ENCODE results near the gene ZSWIM3. TPM values are rescaled to one million over a fixed set of nuclear protein-coding genes. Genes with fewer than 3 reads are reported as not detected.
A peak's percentile ranks its signal among the peaks of the same experiment; 100 is the strongest.

The ZSWIM3 gene
- total RNA-seq, 4 donors from 2014 or later, result 2.1 to 5.4 (median 4.0) TPM

- TF ChIP-seq POLR2AphosphoS5 (IDR thresholded peaks at IDR 0.05), result no peak
- TF ChIP-seq EP300 (IDR thresholded peaks at IDR 0.05), result no peak
- no peak for TF ChIP-seq CTCF (IDR thresholded peaks at IDR 0.05)
- intact Hi-C loops (cut with DNase I), result no loop called here
- no peak overlapping the region for H3K4me3 ChIP-seq
- H3K27me3 ChIP-seq, result peaks cover 0 to 26% (median 0%) of the 10 kb centered on the region in 4 donors
- H3K9me3 ChIP-seq, result no peaks in the 10 kb centered on the region
- H3K4me1 ChIP-seq, result peaks cover 13 to 40% (median 36%) of the 10 kb centered on the region in 4 donors
- no peak for DNase-seq (ENCODE audit: extremely low spot score)
- 96% methylated on average over 4 of the region's 4 CpGs for WGBS
- H3K36me3 ChIP-seq, result no peaks in the 10 kb centered on the region
- no peak overlapping the region for H3K27ac ChIP-seq (replicated peaks in 1 of 4)
These were observed 37.9 kb upstream of the ZSWIM3 start for GRCh38 chr20:45819466-45819865.

GRCh38 chr20:45821947-45822346 lies 35.5 kb upstream of the ZSWIM3 start:
- no peak overlapping the region for H3K27ac ChIP-seq (replicated peaks in 1 of 4)
- no peak for DNase-seq (ENCODE audit: extremely low spot score)
- H3K27me3 ChIP-seq, result peaks cover 0 to 26% (median 0%) of the 10 kb centered on the region in 4 donors
- H3K4me1 ChIP-seq, result peaks cover 23 to 62% (median 50%) of the 10 kb centered on the region in 4 donors
- H3K9me3 ChIP-seq, result no peaks in the 10 kb centered on the region
- intact Hi-C loops (cut with DNase I), result no loop called here
- H3K36me3 ChIP-seq, result no peaks in the 10 kb centered on the region
- TF ChIP-seq POLR2AphosphoS5 (IDR thresholded peaks at IDR 0.05) (no peak), CTCF (IDR thresholded peaks at IDR 0.05) (no peak), EP300 (IDR thresholded peaks at IDR 0.05) (no peak), POLR2A (IDR thresholded peaks at IDR 0.05; ENCODE audit: low read depth) (no peak)
- no peak overlapping the region for H3K4me3 ChIP-seq
- WGBS, result 81% methylated on average over 2 of the region's 2 CpGs

- intact Hi-C loops (cut with DNase I), result no loop called here
- Histone ChIP-seq H3K36me3 (no peaks in the 10 kb centered on the region), H3K4me1 (peaks cover 23 to 60% (median 44%) of the 10 kb centered on the region in 4 donors), H3K4me3 (peak overlapping the region; percentile 16 to 37 (median 22)), H3K27me3 (peaks cover 0 to 26% (median 0%) of the 10 kb centered on the region in 4 donors), H3K27ac (replicated peaks in 1 of 4) (no peak overlapping the region), H3K9me3 (no peaks in the 10 kb centered on the region)
- no CpG with 5 or more reads among the region's 24 CpGs for WGBS
- DNase-seq (ENCODE audit: extremely low spot score), result no peak
- TF ChIP-seq POLR2A (IDR thresholded peaks at IDR 0.05; ENCODE audit: low read depth) (no peak), EP300 (IDR thresholded peaks at IDR 0.05) (no peak), POLR2AphosphoS5 (IDR thresholded peaks at IDR 0.05) (no peak)
These were observed 34.6 kb upstream of the ZSWIM3 start for GRCh38 chr20:45822857-45823256.

GRCh38 chr20:45823949-45824835 lies 33.2 kb upstream of the ZSWIM3 start:
- Histone ChIP-seq H3K36me3 (no peaks in the 10 kb centered on the region), H3K4me1 (peaks cover 26 to 63% (median 43%) of the 10 kb centered on the region in 4 donors), H3K27me3 (peaks cover 0 to 26% (median 0%) of the 10 kb centered on the region in 4 donors), H3K27ac (replicated peaks in 1 of 4) (no peak overlapping the region), H3K4me3 (peak overlapping the region; percentile 30 to 48 (median 41)), H3K9me3 (no peaks in the 10 kb centered on the region)
- TF ChIP-seq POLR2A (IDR thresholded peaks at IDR 0.05; ENCODE audit: low read depth) (no peak), EP300 (IDR thresholded peaks at IDR 0.05) (no peak), POLR2AphosphoS5 (IDR thresholded peaks at IDR 0.05) (peak in 1 of 2 donors; percentile 30), CTCF (IDR thresholded peaks at IDR 0.05) (peak; percentile 34 to 58 (median 53))
- intact Hi-C loops (cut with DNase I), result no loop called here
- DNase-seq (ENCODE audit: extremely low spot score), result no peak
- WGBS, result 35% methylated on average over 43 of the region's 57 CpGs

- DNase-seq (ENCODE audit: extremely low spot score), result no peak
- TF ChIP-seq POLR2A (IDR thresholded peaks at IDR 0.05; ENCODE audit: low read depth) (no peak), POLR2AphosphoS5 (IDR thresholded peaks at IDR 0.05) (peak in 1 of 2 donors; percentile 15), CTCF (IDR thresholded peaks at IDR 0.05) (no peak)
- no peak overlapping the region for H3K4me3 ChIP-seq
- peak overlapping the region; percentile 58 to 74 (median 68) for H3K27ac ChIP-seq (replicated peaks in 1 of 4)
- H3K9me3 ChIP-seq, result no peaks in the 10 kb centered on the region
- peaks cover 0 to 26% (median 0%) of the 10 kb centered on the region in 4 donors for H3K27me3 ChIP-seq
- WGBS, result 27% methylated on average over 6 of the region's 6 CpGs
- no peaks in the 10 kb centered on the region for H3K36me3 ChIP-seq
- H3K4me1 ChIP-seq, result peaks cover 26 to 63% (median 43%) of the 10 kb centered on the region in 4 donors
- intact Hi-C loops (cut with DNase I), result no loop called here
These were observed 30.9 kb upstream of the ZSWIM3 start for GRCh38 chr20:45826381-45827019.

Data from esophagus muscularis mucosa (tissue), 4 donors.